OCI-LY3 (cell line): Measurements from ENCODE around the gene WDR72.

Experiments used
- EZH2phosphoT487 ChIP-seq: fragments of 200-600 bp; shearing (Covaris generic); IDR thresholded peaks from 2 replicates; pipeline ENCODE4 v1.6.1; 2018; ENCODE audit warnings: antibody characterized with exemption, mixed run types, low read depth
- TF ChIP-seq, protein P1 (sequence below): fragments of 200-600, 300-600 bp; sonication (generic); IDR thresholded peaks from 2 replicates; pipeline ENCODE4 v1.5.1; 2014; ENCODE audit warnings: antibody characterized with exemption, low read length, low read depth

GRCh38 chr15:53739651-53740050 lies 19.8 kb downstream of the WDR72 start:
- TF ChIP-seq EZH2phosphoT487 = no peak
- TF ChIP-seq, protein P1, sequence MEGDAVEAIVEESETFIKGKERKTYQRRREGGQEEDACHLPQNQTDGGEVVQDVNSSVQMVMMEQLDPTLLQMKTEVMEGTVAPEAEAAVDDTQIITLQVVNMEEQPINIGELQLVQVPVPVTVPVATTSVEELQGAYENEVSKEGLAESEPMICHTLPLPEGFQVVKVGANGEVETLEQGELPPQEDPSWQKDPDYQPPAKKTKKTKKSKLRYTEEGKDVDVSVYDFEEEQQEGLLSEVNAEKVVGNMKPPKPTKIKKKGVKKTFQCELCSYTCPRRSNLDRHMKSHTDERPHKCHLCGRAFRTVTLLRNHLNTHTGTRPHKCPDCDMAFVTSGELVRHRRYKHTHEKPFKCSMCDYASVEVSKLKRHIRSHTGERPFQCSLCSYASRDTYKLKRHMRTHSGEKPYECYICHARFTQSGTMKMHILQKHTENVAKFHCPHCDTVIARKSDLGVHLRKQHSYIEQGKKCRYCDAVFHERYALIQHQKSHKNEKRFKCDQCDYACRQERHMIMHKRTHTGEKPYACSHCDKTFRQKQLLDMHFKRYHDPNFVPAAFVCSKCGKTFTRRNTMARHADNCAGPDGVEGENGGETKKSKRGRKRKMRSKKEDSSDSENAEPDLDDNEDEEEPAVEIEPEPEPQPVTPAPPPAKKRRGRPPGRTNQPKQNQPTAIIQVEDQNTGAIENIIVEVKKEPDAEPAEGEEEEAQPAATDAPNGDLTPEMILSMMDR = no peak
